OCI-LY1 (cell line): ENCODE results near the gene GATM.

ENCODE experiments used
- H2AFZ ChIP-seq: fragments of 200-600 bp; sonication (generic), shearing (Covaris generic); 2 replicates; pipeline ENCODE4 v1.6.0; 2014; ENCODE audit warnings: antibody characterized with exemption, mild to moderate bottlenecking, low read length
- H3F3A ChIP-seq: fragments of 200-600 bp; sonication (generic), shearing (Covaris generic); 2 replicates; pipeline ENCODE4 v1.6.0; 2014; ENCODE audit warnings: mild to moderate bottlenecking, antibody characterized with exemption, low read length, moderate library complexity; ENCODE audit not compliant: insufficient read depth
- H3K27ac ChIP-seq: fragments of 200-600 bp; sonication (generic); 2 replicates; pipeline ENCODE4 v1.5.1; 2014; ENCODE audit warnings: low read length, mixed run types, mild to moderate bottlenecking, low read depth; ENCODE audit not compliant: poor library complexity, severe bottlenecking
- H3K27me3 ChIP-seq: fragments of 200-600 bp; sonication (generic); 2 replicates; pipeline ENCODE4 v1.6.0; 2014; ENCODE audit warnings: antibody characterized with exemption, mild to moderate bottlenecking, low read length, moderate library complexity; ENCODE audit not compliant: insufficient read depth
- H3K36me3 ChIP-seq: fragments of 200-600 bp; sonication (generic); 2 replicates; pipeline ENCODE4 v1.6.1; 2014; ENCODE audit warnings: mild to moderate bottlenecking, antibody characterized with exemption, low read length, moderate library complexity, mixed read lengths; ENCODE audit not compliant: insufficient read depth
- H3K4me1 ChIP-seq: fragments of 200-600 bp; sonication (generic); 2 replicates; pipeline ENCODE4 v1.5.1; 2014; ENCODE audit warnings: mild to moderate bottlenecking, low read length, moderate library complexity; ENCODE audit not compliant: insufficient read depth, severe bottlenecking
- H3K4me2 ChIP-seq: fragments of 200-600 bp; sonication (generic), shearing (Covaris generic); 2 replicates; pipeline ENCODE4 v1.6.1; 2014; ENCODE audit warnings: low read length
- H3K4me3 ChIP-seq: fragments of 200-600 bp; sonication (generic); 2 replicates; pipeline ENCODE4 v1.5.1; 2014; ENCODE audit warnings: low read length, low read depth, mild to moderate bottlenecking, mixed read lengths; ENCODE audit not compliant: poor library complexity, severe bottlenecking
- H3K79me2 ChIP-seq: fragments of 200-600 bp; shearing (Covaris generic); 2 replicates; pipeline ENCODE4 v1.6.1; 2016; ENCODE audit warnings: mixed run types, low read length, mixed read lengths; ENCODE audit not compliant: insufficient read depth
- H3K9ac ChIP-seq: fragments of 200-600 bp; sonication (generic), shearing (Covaris generic); 2 replicates; pipeline ENCODE4 v1.6.1; 2014; ENCODE audit warnings: mild to moderate bottlenecking, low read length, mixed read lengths
- H3K9me2 ChIP-seq: fragments of 200-600 bp; sonication (generic), shearing (Covaris generic); 2 replicates; pipeline ENCODE4 v1.6.1; 2014; ENCODE audit warnings: low read depth, mild to moderate bottlenecking, low read length, mixed read lengths
- H3K9me3 ChIP-seq: fragments of 200-600 bp; shearing (Covaris generic); 2 replicates; pipeline ENCODE4 v1.6.1; 2014; ENCODE audit warnings: low read length, mixed read lengths
- H4K20me1 ChIP-seq: fragments of 200-600 bp; sonication (generic), shearing (Covaris generic); 2 replicates; pipeline ENCODE4 v1.6.0; 2016; ENCODE audit warnings: mild to moderate bottlenecking, low read length; ENCODE audit not compliant: insufficient read depth
- CTCF ChIP-seq: fragments of 200-600 bp; sonication (generic), shearing (Covaris generic); IDR thresholded peaks from 2 replicates; pipeline ENCODE4 v1.5.1; 2017; ENCODE audit warnings: mild to moderate bottlenecking, antibody characterized with exemption, low read length, moderate library complexity, mixed read lengths
- EZH2 ChIP-seq: fragments of 200-600 bp; sonication (generic), shearing (Covaris generic); IDR thresholded peaks from 2 replicates; pipeline ENCODE4 v1.8.0; 2017; ENCODE audit warnings: borderline replicate concordance, mixed run types, mild to moderate bottlenecking, antibody characterized with exemption, low read length, moderate library complexity, mixed read lengths

GATM gene

GRCh38 chr15:45377609-45378148 is 665 bp downstream of the GATM start:
- no peaks in the 10 kb centered on the region for H3K9me2 ChIP-seq
- H3K4me3 ChIP-seq: peak overlapping the region; percentile 61
- no peaks in the 10 kb centered on the region for H4K20me1 ChIP-seq
- peaks cover 19% of the 10 kb centered on the region for H3K4me1 ChIP-seq
- no peak overlapping the region for H2AFZ ChIP-seq
- H3F3A ChIP-seq: no peaks in the 10 kb centered on the region
- no peaks in the 10 kb centered on the region for H3K9me3 ChIP-seq
- TF ChIP-seq EZH2: no peak
- TF ChIP-seq CTCF: no peak
- H3K27ac ChIP-seq: no peak overlapping the region
- H3K79me2 ChIP-seq: no peaks in the 10 kb centered on the region
- peaks cover 11% of the 10 kb centered on the region for H3K27me3 ChIP-seq
- H3K4me2 ChIP-seq: peak overlapping the region; percentile 85
- H3K9ac ChIP-seq: peak overlapping the region; percentile 41; the same call in 1 of the 2 replicates
- no peaks in the 10 kb centered on the region for H3K36me3 ChIP-seq

- Histone ChIP-seq H3K4me2 (peak overlapping the region; percentile 85; the same call in 1 of the 2 replicates), H3K9me2 (no peaks in the 10 kb centered on the region), H3K27ac (no peak overlapping the region), H4K20me1 (no peaks in the 10 kb centered on the region), H3K4me3 (no peak overlapping the region), H3F3A (no peaks in the 10 kb centered on the region), H2AFZ (no peak overlapping the region), H3K4me1 (peaks cover 19% of the 10 kb centered on the region), H3K36me3 (no peaks in the 10 kb centered on the region), H3K9me3 (no peaks in the 10 kb centered on the region), H3K79me2 (no peaks in the 10 kb centered on the region), H3K9ac (no peak overlapping the region; the same call in 1 of the 2 replicates), H3K27me3 (peaks cover 11% of the 10 kb centered on the region)
- no peak for TF ChIP-seq CTCF
- no peak for TF ChIP-seq EZH2
Observed at GRCh38 chr15:45376967-45377608, 1.3 kb downstream of the GATM start.

GRCh38 chr15:45376300-45376928 is 1.9 kb downstream of the GATM start:
- Histone ChIP-seq H2AFZ (no peak overlapping the region), H3K27me3 (peaks cover 11% of the 10 kb centered on the region), H3K4me2 (peak overlapping the region; percentile 5; the same call in 1 of the 2 replicates), H3K79me2 (no peaks in the 10 kb centered on the region), H3K4me3 (no peak overlapping the region), H4K20me1 (no peaks in the 10 kb centered on the region), H3K27ac (no peak overlapping the region), H3K36me3 (no peaks in the 10 kb centered on the region), H3F3A (no peaks in the 10 kb centered on the region), H3K9ac (no peak overlapping the region), H3K9me2 (no peaks in the 10 kb centered on the region), H3K9me3 (no peaks in the 10 kb centered on the region), H3K4me1 (peaks cover 19% of the 10 kb centered on the region)
- TF ChIP-seq EZH2 (no peak), CTCF (no peak)
